Renal pelvis (tissue), 4 donors: ENCODE data around the gene FYN. TPM values are rescaled to one million over a fixed set of nuclear protein-coding genes. Genes with fewer than 3 reads are reported as not detected.

ENCODE experiments used
- DNase-seq: peaks from one replicate; pipeline ENCODE4 v3.0.0-alpha.2; 2013
- polyA plus RNA-seq, 3 donors: library from polyadenylated mRNA; unstranded; fragments of 120-200 nt; gene quantifications; one replicate each; pipeline ENCODE4 v1.2.1, GENCODE V29; 2013; ENCODE audit not compliant: insufficient read length in 3 of 3

The FYN gene
- polyA plus RNA-seq, 3 donors, result 149 to 171 (median 159) TPM

DNA sequence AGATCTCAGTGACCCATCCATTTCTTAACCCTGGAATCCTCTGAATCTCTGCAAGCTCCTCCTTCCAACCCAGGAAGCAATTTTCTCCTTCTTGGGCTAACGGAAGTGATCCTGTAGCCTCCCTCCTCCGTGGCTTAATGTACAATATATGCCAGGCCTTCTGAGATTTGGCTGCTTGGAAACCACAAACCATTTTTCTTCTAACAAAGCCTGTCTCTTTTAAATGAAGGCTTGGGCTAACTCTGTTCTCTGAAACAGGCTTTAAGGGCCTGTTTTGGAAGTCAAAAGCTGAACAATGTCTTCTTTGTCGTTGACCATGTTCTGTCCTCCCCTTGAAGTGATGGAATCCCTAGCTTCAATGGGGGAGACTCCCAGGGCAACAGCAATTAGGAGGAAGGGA is 14.9 kb downstream of the FYN start:
- no peak for DNase-seq

DNA sequence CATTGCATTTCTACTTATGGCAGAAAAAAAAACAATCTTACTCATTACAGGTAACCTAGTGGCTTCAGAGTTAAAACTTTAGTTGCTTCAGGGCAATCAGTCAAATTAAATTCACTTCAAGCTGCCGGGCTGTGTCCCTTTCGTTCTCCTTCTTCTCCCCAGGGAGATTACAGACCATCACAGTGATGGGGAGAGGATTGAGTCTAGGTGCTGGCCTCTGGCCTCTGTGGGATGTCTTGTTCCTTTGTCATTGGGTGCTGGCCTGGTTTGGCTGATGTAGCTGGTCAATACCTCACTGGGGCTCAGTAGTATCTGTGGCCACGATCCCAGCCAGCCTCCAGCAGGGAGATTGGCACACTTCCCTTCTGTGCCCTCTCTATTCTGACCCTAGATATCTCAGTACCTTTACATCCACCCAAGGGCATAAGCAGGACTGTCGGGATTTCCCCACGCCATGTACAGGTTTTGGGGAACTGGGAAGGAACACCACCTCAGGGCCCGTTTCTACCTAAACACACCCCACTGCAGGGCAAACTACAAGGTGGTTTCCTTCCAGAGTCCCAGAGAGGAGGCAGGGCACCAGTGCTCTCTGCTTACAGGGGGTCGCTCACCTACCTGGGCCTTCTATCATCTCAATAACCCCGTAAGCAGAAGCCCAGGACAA is 15.4 kb downstream of the FYN start:
- no peak for DNase-seq

DNA sequence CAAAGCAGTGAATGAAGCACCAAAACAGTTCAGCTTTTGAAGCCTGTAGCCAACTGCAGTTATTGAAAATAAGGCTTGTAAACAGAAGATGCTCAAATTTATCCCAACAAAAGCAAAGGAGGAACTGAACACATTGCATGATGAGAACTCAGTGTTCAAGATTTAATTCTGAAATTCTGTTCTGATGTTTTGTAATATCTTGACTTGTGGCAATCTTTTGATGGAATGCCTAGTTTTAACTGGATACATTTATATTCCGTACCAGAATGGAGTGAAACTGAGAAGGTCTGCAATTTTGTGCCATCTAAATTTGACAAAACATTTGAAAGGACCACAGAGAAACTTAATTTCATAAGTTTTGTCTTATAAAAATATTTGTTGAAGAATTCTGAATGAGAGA is 17.5 kb downstream of the FYN start:
- no peak for DNase-seq

DNA sequence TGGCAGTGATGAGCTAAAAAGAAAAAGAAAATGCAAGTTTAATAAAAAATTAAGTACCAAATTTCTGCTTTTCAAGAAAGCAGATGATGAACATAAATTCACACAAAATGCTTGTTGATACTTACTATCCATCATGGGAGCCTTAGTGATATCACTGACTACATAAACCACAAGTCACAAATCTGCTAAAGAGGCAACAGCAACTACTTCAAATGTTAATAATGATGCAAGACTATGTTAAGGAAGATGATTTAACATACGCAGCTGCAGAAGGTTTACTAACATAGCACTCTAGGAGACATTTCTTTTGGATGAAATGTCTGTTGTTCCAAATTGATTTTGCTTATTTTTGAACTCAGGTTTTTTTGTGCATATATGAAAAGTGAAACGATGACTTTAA is 18.6 kb downstream of the FYN start:
- no peak for DNase-seq

DNA sequence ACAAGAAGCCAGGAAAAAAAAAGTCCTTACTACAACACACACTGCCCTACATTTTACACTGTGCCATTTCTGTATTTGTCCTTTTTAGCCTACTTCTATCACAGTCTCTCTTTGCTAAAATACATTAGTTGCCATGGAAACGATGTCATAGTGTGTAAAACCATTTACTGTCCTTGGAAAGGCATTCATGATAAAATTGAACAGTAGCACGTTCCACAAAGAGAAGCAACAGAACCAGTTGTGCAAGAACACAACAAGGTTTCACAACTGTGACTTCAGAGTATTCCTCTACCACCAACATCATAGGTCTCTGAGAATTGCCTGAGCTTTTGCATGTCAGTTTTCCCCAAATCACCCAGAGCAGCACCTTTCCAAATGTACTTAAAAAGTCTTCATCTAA is 20.5 kb downstream of the FYN start:
- no peak for DNase-seq

DNA sequence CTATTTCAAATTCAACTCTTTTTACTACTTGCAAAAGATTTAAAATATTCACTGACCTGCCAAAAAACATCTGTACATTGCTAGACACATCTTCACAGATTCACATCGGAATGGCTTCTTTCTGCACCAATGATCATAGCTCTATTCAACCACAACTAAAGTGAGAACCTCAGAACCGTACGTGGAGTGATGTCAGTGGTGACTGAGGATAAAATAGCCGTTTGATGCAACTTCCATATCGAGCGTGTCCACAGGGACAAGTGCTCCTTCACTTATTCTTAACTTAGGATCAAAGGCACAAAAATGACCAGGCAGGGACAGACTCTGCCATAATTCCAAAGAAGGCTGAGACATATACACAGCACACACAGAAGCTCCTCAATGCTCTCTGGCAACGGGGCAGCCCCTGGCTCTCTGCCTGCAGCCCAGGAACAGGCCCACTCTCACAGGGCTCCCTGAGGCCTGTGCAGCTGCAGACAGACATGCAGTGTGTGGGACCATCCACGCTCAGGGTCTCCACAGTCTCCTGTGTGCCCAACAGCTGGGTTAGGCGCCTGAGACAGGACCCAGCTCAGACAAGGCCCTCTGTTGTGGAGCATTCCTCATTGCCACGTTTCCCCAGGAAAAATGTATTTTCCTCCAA is 22.8 kb downstream of the FYN start:
- DNase-seq, result no peak

DNA sequence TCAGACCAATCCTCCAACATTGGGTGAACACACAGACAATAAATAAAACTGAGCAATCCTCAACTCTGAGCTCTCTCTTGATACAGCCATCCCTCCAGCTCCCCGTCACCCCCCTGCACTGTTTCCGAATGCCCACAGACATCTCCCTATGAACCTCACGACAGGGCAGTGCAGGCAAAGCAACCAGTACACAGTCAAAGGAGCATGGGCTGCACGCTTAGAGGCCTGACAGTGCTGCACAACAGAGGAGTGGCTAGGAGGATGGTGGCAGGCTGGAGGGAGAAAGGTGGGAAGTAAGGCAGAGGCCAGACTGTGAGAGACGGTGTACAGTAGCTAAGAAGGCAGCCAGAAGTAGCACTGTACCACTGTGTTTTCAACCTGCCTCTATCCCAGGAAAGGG is 24.0 kb downstream of the FYN start:
- no peak for DNase-seq

DNA sequence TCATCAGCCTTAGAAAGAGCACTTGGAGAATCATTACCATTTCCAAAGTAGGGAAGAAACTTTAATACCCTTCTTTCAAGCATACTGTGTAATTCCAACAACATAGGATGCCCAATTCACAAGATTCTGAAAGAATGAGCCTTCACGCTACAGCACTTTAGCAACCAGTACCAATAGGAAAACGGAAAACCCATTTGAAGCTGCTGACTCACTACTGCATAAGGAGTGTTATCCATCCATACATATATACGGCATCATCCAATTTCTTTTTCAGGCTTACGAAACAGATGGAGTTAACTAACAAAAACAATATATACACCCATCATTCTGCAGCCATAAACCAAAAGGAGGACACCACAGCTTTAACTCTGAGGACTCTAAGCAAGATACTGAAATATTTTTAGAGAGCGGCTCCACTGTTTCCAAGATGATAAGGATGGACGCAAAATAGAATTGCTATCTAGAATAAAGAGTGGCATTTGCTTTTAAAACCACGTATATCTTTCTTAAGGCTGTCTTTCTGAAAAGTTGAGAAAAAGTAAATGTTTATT is 24.9 kb downstream of the FYN start:
- no peak for DNase-seq

DNA sequence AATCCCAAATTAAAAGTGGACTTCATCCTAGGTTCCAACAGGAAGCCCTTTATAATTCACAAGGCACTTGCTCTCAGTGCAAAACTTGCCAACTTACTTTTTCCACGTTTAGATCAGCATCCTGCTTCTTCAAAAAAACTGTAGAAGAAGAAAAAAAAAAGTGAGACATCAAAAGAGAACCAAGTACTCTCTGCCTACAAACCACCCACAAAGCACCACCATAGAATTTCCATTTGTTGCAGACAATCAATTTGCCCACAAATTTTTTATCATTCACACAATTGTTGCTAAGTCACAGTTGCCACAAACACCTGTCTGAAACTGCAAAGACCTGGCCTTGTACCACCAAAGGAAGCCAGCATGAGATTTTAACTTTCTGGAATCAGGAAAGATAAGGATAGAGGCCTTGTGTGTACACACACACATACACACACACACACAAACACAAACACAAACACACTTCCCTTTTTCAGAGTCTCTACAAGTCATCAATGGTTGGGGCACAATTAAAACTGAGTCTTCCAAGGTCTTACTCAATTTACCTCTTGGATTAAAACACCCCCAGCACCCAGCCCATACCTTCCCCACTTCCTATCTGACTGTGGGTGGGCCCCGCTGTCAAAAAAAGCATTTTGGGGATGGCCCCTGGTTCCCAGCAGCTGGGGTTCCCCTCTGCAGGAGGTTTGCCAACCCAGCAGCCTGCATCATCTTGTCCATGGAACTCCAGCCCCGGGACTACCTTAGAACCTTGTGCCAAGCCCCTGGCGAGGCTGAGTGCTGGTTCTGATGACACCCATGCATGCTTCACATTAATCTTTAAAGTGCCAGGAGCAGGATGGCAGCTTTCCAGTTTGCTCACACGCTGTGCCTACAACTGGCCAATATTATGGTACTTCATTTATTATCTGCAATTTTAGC is 26.5 kb downstream of the FYN start:
- no peak for DNase-seq

DNA sequence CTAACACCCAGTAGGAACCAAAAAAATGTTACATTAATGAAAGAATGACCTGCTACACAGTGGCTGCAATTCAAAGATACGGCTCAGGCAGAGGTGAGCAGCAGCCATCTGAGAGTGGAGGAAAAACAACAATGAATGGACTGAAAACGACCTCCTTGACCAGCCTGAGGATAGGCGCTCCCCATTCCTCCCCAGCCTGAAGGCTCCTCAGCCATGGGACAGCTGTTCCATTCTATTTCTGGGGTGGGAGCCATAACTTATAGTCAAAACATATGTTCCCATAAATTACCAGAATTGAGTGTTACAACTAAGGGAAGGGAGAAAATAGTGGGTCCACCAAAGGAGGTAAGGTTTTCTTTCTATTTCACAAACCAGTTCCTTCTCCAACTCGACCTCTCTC is 27.2 kb downstream of the FYN start:
- no peak for DNase-seq

DNA sequence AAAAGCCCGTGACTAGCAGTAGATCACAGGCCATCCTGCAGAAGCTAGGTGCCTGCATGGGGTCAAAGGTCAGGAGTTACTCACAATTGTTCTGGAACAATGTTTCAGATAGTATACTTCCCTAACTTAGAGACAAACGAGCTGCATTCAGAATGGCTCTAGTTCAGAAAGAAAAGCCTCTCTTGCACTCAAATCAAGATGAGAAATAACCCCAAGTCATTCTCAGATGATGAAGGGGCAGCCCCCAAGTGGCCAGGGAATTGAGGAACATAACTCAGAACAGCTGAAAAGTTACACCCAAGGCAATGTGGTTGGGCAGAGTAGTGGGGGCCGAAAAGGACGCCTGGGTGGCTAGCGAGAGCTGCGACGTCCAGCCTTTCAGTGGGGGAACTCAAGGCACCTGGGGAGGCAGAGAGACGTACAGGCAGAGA is 27.8 kb downstream of the FYN start:
- DNase-seq, result no peak

DNA sequence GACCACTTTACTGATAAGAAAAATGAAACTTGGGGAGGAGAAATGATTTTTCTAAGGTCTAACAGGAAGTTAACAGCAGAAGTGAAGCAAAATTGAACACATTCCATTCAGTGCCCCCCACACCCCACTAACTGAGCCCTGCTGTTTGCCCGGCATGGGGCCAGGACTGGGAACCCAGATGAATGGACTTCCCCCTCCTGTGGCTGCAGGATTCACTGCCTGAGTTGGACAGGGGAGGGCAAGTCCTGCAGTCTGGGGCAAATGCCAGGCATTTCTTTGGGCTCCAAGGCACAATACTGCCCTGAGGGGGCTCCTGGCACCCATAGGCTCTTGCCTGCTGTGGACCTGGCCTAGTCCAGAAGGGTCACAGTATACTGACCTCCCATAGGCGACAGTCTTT is 28.3 kb downstream of the FYN start:
- DNase-seq, result no peak

DNA sequence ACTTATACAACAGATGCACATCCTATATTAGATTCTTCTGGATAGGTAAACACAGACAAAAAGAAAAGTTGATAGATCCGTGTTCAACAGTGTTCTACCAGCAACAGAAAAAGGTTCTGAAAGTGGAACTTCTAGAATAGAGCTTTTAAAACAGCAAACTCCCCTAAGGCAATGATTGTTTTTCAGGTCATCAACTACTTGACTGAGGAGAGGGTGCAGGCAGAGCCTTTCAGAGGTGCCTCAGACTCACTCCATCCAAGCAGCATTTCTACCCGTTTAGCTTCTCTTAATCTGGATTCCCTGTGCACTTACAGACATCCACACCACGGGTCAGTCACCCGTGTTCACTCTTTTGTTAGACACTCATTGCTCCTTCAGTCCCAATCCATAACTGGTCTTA is 28.9 kb downstream of the FYN start:
- no peak for DNase-seq

DNA sequence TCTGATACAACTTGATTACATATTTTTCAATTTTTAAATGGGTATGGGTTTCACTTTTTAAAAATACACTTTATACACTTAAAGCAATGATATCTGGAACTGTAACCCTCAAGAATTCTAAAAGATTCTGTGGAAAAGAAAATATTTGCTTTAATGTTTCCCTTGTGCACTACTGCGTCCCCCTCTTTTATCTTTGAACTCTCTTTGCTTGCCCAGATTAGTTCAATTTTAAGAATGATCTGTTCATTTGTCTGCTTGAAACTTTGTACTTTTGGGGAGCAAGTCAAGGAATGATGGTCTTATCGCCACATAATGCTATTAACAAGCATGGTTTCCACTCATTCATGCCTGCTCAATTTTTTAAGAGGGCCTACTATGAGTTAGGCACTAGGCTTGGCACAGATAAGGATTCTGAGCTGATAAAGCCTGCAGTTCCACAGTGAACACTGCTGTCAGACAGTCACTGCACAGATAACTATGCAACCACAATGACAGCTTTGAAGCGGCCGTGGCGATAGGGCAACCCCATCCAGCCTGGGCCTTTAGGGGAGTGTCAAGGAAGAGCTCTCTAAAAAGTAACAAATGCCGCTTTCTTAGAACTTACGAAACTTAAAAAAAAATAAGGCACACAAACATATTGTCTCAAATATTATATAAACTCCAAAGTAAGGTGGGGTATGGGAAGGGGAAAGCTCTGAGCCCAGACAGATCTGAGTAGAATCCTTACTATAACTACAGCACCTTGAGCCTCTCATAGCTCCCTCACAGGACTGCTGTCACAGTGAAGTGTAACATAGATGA is 29.7 kb downstream of the FYN start:
- no peak for DNase-seq

DNA sequence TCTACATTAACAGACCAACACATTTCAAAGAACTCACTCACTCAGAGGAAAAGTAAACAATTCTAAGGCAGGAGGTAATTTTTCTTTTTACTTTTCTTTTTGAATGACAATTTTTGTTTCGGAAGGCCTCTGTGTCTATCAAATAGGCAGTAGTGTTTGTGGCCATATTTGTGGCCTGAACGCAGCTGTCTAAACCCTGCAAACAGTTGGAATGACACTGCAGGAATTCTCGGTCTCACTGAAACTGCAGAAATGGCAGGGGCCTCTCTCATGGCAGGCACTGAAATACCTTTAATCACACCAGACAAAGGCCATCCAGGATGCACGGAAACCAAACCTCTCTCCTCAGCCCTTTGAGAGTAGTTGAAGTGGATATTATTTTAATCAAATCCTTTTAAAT is 30.4 kb downstream of the FYN start:
- DNase-seq, result no peak

DNA sequence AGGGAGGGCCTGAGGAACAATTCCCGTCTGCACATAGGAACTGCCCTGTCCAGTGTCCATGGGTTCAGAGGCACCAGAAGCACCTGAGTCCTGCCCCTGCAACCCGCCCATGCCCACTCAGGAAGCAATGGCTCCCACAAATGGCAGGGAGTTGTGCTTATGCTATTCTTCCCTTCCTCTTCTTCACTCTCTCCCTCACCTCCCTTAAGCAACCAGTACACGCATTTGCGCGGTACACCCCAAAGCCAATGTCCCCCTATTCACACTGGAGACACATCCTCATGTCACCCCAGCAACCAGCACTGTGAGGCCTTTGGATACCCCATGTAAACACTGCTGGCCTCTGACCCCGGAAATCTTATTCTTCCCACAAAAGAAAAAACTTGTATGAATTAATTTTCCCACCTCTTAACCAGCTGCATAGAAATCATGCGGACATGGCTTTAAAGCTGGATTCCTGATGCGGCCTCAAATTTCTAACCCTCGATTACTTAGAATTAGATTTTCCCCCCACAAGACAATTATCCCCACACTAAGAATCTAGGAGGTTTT is 30.9 kb downstream of the FYN start:
- no peak for DNase-seq

DNA sequence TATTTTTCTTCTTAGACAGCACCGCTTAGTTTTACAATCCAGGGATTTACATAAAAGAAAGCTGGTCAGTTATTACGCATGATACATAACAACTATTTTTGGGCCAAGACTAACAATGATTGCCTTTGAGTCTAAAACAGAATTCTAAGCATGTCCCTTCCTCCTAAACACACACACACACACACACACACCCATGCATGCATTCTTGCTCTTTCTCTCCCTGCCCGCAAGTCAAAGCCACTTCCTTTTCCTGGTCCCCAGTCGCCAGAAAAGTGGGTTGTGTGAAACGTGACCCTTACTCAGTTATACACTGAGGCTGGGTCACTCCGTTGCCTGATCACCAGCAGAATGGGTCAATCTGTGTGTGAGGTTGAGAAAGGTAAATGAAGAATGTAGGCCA is 31.4 kb downstream of the FYN start:
- no peak for DNase-seq

DNA sequence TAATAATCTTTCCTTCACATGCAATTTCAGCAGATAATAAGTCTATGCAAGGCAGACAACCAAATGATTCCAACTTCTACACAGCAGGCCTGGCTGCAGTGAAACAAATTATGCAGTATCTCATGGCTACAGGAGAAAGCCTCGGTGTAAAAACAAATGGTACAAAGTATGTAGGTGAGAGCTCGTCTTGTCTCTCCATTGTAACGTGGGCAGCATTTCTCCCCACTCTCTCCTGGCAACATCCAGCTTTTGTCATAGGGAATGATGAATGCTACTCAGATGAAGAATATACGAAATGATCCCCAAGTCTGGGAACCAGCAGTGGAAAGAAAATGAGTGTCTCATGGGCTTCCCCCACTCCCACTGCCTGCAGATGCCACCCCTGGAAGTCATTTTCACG is 32.4 kb downstream of the FYN start:
- no peak for DNase-seq

DNA sequence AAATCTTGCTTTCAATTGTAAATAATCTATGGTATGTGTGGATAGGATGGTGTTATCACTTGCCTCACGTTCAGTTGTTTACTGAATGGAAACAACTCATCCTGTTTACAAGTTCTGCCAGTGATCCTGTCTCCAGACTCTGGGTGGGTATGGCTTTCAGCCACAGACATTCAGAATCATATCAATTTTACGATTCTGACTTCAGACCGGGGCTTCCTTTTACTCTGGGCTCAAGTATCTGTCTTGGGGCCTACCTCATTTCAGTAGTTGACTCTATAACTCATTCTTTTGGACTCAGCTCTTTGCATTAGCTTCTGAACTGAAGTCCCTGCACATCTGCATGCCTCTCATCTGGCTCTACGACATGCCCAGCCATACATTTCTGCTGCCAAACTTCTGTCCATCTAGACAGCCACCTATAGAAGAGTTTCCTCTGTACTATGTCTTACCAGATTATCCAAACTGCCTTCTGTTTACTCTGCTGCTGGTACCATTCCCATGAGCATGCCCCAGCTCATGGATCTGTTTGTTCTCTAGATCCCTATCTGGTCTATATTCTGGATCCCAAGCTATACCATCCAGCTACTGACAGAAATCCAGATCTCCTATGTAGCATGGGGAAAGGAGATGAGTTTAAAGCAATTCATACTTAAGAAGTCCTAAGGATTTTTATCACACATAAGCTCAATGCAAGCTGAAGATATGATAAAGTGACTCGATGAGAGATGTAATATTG is 34.3 kb downstream of the FYN start:
- DNase-seq, result no peak

DNA sequence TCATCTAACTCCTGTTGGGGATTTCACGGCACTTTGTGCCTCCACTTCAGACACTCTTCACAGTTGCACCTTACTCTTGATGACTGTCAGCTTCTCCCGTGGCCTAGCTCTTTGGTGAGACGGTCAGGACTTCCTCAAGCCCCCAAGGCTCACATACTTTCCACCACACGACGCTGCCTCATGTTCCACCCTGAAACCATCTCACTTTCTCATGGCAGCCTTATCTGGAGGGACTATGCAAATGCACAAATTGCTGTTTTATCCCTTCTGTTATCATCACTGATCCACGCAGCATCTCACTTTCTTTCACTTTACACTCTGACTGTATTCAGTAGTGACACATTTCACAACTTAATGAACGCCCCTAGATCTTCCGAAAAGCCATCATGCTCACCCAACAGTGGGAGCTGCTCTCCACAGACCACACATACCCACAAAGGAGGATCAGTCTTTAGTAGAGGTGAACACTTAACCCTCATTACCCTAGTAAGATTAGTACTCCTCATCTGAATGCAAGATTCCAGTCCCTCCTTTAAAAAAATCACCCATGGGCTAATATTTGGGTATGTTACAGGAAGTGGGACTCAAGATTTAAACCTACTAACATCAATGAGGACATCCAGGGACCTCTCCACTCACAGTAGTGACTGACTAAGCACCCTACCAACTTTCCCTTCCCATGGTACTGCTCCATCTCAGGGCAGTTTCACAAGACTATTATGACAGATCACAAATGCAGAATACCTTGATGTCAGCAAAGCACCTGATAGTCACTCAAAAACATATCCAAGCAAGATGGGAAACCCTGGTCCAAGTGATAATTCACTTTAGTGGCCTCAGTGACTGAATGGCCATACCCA is 35.4 kb downstream of the FYN start:
- DNase-seq, result no peak
